Parathyroid adenoma (tissue), 2 donors: ENCODE data around the gene IGF1R.

Experiments used
- H2AFZ ChIP-seq: fragments of 300-600 bp; sonication (generic); one replicate; pipeline ENCODE4 v1.7.0; 2017; ENCODE audit warnings: antibody characterized with exemption, mild to moderate bottlenecking
- H3K27ac ChIP-seq: fragments of 300-600 bp; sonication (generic); one replicate; pipeline ENCODE4 v1.7.0; 2017
- H3K27me3 ChIP-seq: fragments of 300-600 bp; sonication (generic); one replicate; pipeline ENCODE4 v1.7.0; 2017; ENCODE audit warnings: low read length; ENCODE audit not compliant: control insufficient read depth, insufficient read depth
- H3K36me3 ChIP-seq: fragments of 300-600 bp; sonication (generic); one replicate; pipeline ENCODE4 v1.7.0; 2017; ENCODE audit warnings: low read length; ENCODE audit not compliant: control insufficient read depth, insufficient read depth
- H3K4me1 ChIP-seq: fragments of 300-600 bp; sonication (generic); one replicate; pipeline ENCODE4 v1.7.0; 2017; ENCODE audit warnings: control low read depth
- H3K4me2 ChIP-seq: fragments of 300-600 bp; sonication (generic); one replicate; pipeline ENCODE4 v1.7.0; 2017; ENCODE audit warnings: low read length
- H3K4me3 ChIP-seq: fragments of 300-600 bp; sonication (generic); one replicate; pipeline ENCODE4 v1.7.0; 2017; ENCODE audit warnings: low read depth, low read length
- H3K79me2 ChIP-seq: fragments of 300-600 bp; sonication (generic); one replicate; pipeline ENCODE4 v1.7.0; 2017; ENCODE audit warnings: control low read depth
- H3K9ac ChIP-seq: fragments of 300-600 bp; sonication (generic); one replicate; pipeline ENCODE4 v1.7.0; 2017; ENCODE audit warnings: mild to moderate bottlenecking
- H3K9me3 ChIP-seq: fragments of 300-600 bp; sonication (generic); one replicate; pipeline ENCODE4 v1.7.0; 2017; ENCODE audit warnings: low read length; ENCODE audit not compliant: control insufficient read depth
- TF ChIP-seq, protein P1 (sequence below): fragments of 300-600 bp; sonication (generic); IDR thresholded peaks from one replicate; pipeline ENCODE4 v1.7.0; 2017; ENCODE audit warnings: antibody characterized with exemption, mild to moderate bottlenecking
- donor health status: primary hyperparathyroidism.

Gene IGF1R

GRCh38 chr15:98801234-98801561, 152.9 kb downstream of the IGF1R start:
- H3K27me3 ChIP-seq, result no peaks in the 10 kb centered on the region
- no peak overlapping the region for H2AFZ ChIP-seq
- peak overlapping the region; percentile 68 for H3K27ac ChIP-seq
- H3K4me3 ChIP-seq, result no peak overlapping the region
- H3K79me2 ChIP-seq, result no peaks in the 10 kb centered on the region
- TF ChIP-seq, protein P1, sequence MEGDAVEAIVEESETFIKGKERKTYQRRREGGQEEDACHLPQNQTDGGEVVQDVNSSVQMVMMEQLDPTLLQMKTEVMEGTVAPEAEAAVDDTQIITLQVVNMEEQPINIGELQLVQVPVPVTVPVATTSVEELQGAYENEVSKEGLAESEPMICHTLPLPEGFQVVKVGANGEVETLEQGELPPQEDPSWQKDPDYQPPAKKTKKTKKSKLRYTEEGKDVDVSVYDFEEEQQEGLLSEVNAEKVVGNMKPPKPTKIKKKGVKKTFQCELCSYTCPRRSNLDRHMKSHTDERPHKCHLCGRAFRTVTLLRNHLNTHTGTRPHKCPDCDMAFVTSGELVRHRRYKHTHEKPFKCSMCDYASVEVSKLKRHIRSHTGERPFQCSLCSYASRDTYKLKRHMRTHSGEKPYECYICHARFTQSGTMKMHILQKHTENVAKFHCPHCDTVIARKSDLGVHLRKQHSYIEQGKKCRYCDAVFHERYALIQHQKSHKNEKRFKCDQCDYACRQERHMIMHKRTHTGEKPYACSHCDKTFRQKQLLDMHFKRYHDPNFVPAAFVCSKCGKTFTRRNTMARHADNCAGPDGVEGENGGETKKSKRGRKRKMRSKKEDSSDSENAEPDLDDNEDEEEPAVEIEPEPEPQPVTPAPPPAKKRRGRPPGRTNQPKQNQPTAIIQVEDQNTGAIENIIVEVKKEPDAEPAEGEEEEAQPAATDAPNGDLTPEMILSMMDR, result no peak
- H3K36me3 ChIP-seq, result no peaks in the 10 kb centered on the region
- H3K4me2 ChIP-seq, result no peak overlapping the region
- no peaks in the 10 kb centered on the region for H3K9me3 ChIP-seq
- peaks cover 14% of the 10 kb centered on the region for H3K4me1 ChIP-seq
- H3K9ac ChIP-seq, result no peak overlapping the region

DNA sequence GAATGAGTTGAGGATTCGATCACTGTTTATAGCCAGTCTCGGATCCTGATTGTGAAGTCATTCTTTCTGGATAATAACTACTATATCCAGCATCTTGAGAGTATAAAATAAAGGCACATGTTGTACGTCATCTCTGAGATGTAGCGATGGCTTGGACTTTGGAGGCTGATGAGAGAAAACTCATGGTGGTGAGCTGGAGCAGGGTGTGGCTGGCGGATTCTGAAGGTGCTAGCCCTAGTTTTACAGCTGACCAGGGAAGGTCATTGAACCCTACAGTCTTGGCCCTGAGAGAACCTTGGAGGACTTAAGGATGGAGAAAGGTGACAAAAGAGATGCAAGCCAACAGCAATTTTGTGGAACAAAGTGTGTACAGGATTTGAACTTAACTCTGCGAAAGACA, 153.8 kb downstream of the IGF1R start:
- Histone ChIP-seq H3K27me3 (no peaks in the 10 kb centered on the region), H3K79me2 (no peaks in the 10 kb centered on the region), H2AFZ (no peak overlapping the region), H3K4me1 (peaks cover 14% of the 10 kb centered on the region), H3K9ac (no peak overlapping the region), H3K4me2 (no peak overlapping the region), H3K36me3 (no peaks in the 10 kb centered on the region), H3K4me3 (no peak overlapping the region), H3K9me3 (no peaks in the 10 kb centered on the region), H3K27ac (no peak overlapping the region)
- TF ChIP-seq, protein P1, result no peak

GRCh38 chr15:98803228-98804056, 155.1 kb downstream of the IGF1R start:
- no peak overlapping the region for H3K27ac ChIP-seq
- no peaks in the 10 kb centered on the region for H3K36me3 ChIP-seq
- H2AFZ ChIP-seq, result no peak overlapping the region
- H3K79me2 ChIP-seq, result no peaks in the 10 kb centered on the region
- TF ChIP-seq, protein P1, result no peak
- no peaks in the 10 kb centered on the region for H3K27me3 ChIP-seq
- H3K9ac ChIP-seq, result no peak overlapping the region
- no peak overlapping the region for H3K4me3 ChIP-seq
- H3K4me1 ChIP-seq, result peaks cover 16% of the 10 kb centered on the region
- H3K4me2 ChIP-seq, result no peak overlapping the region
- no peaks in the 10 kb centered on the region for H3K9me3 ChIP-seq

DNA sequence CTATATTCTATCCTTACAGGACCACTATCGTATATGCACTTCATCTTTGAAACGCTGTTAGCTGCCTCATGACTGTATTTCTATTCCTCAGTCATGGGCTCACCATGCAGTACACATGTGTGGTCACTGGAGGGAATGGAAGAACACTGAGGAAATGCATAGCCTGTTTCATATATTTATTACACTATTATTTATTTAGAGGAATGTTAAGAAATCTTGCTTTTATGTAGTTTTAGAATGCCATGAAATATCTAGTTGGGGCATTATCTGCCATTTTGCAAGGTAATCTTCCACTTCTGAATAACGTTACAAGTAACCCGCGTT, 155.7 kb downstream of the IGF1R start:
- no peak overlapping the region for H3K27ac ChIP-seq
- TF ChIP-seq, protein P1, result no peak
- no peak overlapping the region for H2AFZ ChIP-seq
- no peaks in the 10 kb centered on the region for H3K79me2 ChIP-seq
- H3K4me3 ChIP-seq, result no peak overlapping the region
- no peaks in the 10 kb centered on the region for H3K9me3 ChIP-seq
- no peaks in the 10 kb centered on the region for H3K27me3 ChIP-seq
- no peaks in the 10 kb centered on the region for H3K36me3 ChIP-seq
- peaks cover 13% of the 10 kb centered on the region for H3K4me1 ChIP-seq
- H3K9ac ChIP-seq, result no peak overlapping the region
- H3K4me2 ChIP-seq, result no peak overlapping the region
